DMS79 (cell line): ENCODE results near the gene BIRC6.
"Not testable (repeated sequence)": the region's sequence is repeated elsewhere in the genome, so short reads cannot be mapped to it uniquely, and the experiment has no call there.

ENCODE experiments used
- DNase-seq: peaks from one replicate; lab custom pipeline; 2025; lab: John Stamatoyannopoulos, UW

BIRC6 gene, protein sequence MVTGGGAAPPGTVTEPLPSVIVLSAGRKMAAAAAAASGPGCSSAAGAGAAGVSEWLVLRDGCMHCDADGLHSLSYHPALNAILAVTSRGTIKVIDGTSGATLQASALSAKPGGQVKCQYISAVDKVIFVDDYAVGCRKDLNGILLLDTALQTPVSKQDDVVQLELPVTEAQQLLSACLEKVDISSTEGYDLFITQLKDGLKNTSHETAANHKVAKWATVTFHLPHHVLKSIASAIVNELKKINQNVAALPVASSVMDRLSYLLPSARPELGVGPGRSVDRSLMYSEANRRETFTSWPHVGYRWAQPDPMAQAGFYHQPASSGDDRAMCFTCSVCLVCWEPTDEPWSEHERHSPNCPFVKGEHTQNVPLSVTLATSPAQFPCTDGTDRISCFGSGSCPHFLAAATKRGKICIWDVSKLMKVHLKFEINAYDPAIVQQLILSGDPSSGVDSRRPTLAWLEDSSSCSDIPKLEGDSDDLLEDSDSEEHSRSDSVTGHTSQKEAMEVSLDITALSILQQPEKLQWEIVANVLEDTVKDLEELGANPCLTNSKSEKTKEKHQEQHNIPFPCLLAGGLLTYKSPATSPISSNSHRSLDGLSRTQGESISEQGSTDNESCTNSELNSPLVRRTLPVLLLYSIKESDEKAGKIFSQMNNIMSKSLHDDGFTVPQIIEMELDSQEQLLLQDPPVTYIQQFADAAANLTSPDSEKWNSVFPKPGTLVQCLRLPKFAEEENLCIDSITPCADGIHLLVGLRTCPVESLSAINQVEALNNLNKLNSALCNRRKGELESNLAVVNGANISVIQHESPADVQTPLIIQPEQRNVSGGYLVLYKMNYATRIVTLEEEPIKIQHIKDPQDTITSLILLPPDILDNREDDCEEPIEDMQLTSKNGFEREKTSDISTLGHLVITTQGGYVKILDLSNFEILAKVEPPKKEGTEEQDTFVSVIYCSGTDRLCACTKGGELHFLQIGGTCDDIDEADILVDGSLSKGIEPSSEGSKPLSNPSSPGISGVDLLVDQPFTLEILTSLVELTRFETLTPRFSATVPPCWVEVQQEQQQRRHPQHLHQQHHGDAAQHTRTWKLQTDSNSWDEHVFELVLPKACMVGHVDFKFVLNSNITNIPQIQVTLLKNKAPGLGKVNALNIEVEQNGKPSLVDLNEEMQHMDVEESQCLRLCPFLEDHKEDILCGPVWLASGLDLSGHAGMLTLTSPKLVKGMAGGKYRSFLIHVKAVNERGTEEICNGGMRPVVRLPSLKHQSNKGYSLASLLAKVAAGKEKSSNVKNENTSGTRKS (N-terminal part only)

DNA sequence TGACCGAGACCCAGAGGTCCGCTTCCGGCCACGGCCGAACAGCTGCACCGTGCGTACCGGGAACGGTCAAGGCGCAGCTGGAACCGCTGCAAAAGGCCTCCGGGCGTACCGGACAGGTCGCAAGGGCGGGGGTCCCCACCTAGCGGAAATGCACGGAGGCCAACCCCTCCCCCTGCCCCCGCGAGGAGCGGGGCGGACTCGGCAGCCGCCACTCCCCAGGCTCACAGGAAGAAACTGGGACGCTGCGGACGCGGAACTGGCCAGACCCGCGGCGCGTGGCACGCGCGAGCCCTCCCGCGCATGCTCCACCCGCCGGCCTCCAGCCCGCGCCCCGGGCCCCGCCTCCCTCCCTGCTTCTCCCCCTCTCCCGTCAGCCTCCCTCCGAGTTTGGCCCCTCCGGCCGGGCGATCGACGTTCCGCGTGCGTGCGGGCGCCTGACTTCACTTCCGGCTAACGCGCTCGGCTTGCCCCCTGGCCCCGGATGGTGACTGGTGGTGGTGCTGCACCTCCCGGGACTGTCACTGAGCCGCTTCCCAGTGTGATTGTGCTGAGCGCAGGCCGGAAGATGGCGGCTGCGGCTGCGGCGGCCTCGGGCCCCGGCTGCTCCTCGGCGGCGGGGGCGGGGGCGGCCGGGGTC lies at the start of gene BIRC6:
TSS of gene BIRC6 (plus strand) at position 343 of the 637 bp plus-strand sequence. CDS start at position 482, 139 bp downstream.
- peak; percentile 88 for DNase-seq

DNA sequence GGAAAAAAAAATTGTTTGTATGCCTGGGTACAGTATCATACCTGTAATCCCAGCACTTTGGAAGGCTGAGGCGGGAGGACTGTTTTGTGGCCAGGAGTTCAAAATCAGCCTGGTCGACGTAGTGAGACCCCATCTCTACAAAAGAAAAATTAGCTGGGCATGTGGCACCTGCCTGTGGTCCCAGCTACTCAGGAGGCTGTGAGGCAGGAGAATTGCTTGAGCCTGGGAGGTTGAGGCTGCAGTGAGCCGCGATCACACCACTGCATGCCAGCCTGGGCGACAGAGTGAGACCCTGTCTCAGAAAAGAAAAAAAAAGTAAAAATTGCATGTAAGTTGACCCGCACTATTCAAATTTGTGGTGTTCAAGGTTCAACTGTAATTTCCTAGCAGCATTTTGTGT lies 46.2 kb upstream of the BIRC6 start:
- no peak for DNase-seq

DNA sequence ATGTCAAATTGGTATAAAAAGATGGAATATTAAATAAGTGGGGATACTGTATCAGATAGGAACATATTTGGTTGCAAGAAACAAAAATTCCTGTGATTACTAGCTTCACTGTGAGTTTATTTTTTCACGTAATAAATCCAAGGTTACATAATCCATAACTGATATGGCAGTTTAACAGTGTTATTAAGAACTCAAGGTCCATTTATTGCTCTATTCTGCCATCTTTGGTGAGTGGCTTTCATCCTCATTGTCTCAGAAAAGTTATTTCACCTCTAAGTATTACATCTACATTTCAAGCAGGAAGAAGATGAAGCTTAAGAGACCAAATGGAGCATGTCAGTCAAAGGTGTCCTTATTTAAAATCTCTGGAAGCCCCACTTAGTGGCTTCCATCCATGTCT lies 41.9 kb upstream of the BIRC6 start:
- DNase-seq: no peak

DNA sequence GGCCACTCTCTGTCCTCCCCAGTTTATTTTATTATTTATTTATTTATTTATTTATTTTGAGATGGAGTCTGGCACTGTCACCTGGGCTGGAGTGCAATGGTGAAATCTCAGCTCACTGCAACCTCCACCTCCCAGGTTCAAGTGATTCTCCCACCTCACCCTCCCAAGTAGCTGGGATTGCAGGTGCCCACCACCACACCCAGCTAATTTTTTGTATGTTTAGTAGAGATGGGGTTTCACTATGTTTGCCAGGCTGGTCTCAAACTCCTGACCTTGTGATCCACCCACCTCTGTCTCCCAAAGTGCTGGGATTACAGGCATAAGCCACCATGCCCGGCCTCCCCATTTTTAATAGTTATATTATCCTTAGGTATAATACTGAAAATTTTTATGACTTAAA lies 28.1 kb upstream of the BIRC6 start:
- not testable (repeated sequence) for DNase-seq

DNA sequence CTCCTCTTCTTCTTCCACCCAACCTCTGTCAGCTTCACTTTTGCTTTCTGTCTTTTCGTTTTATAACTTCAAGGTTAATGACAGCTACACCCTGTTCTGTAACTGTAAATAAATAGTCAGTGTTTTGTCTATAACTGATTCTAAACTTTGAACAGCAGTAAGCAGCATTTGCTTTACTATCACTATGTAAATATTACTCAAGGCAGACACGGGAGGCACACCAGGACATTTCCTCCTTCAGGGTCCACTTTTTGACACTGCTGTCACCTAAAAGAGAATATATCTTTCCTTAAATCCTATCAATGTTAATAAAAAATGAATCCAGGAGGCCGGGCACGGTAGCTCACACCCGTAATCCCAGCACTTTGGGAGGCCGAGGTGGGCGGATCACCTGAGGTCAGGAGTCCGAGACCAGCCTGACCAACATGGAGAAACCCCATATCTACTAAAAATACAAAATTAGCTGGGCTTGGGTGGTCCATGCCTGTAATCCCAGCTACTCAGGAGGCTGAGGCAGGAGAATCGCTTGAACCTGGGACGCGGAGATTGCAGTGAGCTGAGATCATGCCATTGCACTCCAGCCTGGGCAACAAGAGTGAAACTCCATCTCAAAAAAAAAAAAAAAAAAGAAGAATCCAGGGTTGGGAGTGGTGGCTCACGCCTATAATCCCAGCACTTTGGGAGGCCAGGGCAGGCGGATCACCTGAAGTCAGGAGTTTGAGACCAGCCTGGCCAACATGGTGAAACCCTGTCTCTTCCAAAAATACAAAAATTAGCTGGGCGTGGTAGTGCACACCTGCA lies 27.4 kb upstream of the BIRC6 start:
- not testable (repeated sequence) for DNase-seq

DNA sequence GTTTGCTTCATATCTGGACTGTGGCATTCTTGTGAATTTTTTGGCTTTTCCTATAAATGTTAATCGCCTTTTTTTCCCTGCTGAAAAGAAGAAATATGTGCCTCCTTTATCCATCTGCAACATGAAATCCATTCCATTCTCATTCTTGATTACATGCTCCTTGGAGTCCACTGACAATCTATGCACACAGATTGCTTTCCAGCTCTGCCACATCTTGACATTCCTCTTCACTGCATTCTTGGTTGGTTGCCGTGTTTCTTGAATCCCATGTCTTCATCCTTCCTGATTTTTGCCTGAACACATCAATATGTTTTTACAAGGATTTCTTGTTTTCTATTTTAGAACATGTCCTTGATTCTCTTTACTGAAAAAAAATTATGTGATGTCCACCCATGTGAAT lies 26.7 kb upstream of the BIRC6 start:
- no peak for DNase-seq

DNA sequence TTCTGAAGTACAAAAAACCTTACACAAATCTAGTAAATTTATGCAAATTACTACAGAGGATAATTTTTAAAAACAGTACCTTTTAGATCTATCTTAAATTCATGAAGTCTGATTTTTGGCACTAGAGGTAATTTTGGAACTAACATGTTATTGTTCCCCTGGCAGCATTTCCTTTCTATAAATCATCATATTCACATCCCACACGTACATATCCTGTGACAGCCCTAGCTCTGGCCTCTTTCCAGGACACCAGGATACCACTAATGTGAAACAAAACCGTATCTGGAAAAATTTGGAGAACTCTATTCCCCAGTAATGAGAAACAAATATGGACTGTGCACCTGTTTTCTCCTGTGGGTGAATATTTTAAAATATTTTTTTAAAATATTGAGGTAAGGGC lies 14.0 kb upstream of the BIRC6 start:
- DNase-seq: no peak

DNA sequence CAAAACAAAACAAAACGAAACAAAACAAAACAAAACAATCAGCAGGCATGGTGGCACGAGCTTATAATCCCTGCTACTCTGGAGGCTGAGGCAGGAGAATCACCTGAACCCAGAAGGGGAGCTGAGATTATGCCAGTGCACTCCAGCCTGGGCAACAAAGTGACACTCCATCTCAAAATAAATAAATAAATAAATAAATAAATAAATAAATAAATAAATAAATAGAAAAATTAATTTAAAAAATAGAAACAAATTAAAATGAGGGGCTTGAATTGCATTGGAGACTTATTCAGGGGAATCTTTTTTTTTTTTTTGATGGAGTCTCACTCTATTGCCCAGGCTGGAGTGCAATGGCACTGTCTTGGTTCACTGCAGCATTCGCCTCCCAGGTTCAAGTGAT lies 6.0 kb upstream of the BIRC6 start:
- DNase-seq: not testable (repeated sequence)

DNA sequence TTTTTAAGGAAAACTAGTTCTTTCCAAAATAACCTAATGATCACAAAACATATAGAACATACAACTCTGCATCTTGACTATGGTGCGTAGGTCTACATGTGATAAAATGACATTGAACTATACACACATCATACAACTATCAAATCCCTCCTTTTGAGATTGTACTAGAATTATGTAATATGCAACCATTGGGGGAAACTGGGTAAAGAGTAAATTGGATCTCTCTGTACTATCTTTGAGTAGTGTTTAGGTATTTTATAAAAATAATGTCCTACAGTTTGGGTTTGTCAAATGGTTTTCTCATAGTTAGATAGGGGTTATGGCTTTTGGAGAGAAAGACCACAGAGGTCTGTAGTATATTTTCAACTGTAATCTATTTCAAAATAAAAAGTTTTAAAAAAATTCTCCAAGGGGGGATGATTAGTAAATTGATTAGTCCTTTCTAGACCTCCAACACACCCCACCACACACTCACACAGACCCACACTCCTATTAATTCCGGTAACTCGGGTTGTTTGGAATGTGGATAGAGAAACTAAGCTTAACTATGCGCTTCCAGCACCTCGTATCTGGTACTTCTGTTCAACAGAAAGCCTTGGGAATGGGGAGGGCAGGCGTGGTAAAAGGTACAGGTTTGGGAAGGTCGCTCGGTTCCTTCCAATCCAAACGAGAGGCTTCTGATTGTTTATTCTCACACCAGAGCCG lies 695 bp upstream of the BIRC6 start:
- DNase-seq: no peak

DNA sequence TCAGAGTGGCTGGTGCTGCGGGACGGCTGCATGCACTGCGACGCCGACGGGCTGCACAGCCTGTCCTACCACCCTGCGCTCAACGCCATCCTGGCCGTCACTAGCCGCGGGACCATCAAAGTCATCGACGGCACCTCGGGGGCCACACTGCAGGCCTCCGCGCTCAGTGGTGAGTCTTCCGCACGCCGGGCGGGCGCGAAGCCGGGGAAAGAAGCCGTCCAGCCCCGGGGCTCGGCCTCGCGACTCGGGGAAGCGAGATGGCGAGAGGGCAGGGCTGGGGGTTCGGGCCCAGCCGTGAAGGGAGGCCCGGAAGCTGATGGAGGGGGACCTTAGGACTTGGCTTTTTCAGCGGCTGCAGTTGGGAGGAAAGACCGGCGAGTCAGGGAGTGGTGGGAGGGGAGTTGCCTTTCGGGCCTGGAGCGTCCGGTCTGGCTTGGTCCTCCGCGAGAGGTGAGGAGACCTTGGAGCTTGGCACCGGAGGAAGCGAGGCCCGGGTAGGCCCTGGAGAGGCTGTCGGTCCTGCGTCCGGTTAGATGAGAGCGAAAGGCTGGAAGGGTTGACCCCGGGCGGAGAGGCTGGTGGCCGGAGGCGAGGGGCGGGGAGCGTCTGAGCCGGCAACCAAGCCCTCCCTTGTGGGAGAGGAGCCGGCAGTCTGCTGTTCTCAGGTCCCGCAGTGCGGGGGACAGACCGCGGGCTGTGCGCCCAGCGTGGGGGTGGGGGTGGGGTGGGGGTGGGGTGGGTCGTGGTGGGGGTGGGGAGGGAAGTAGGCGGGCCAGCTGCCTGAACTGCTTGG lies 691 bp downstream of the BIRC6 start:
- DNase-seq: no peak

DNA sequence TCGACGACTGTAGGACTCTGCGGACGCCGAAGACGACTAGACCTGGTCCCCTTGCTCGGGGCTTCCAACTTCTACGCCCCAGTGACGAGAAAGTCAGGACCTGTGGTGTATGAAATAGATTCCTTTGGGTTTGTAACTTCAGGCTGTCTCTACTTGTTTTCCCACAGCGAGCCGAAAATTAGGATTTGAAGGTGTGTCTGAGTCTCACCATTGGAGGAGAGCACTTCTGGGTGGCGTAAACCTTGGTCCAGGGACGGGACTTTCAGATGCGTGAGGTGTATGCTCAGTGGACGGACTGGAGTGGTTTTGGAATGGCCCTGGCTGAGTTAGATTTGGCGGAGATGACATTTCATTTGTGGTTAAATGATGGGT lies 1.3 kb downstream of the BIRC6 start:
- DNase-seq: no peak

DNA sequence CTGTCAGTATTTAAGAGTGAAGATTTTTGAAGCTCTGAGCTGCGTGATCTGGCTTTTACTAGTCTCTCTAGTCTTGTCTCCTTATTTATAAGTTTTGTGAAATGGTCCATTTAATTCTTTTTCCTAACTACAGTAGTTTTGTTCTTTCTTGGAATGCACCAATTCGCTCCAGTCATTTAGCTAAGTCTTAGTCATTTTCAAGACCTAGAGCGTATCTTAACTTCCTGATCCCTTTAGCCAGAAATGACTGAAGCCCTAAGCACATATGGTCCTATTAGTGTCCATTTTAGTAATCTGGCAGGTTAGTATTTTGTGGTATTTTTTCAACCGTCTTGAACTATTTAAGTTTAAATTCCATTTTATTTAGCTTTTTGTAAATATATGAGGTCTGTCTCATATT lies 3.6 kb downstream of the BIRC6 start:
- no peak for DNase-seq

DNA sequence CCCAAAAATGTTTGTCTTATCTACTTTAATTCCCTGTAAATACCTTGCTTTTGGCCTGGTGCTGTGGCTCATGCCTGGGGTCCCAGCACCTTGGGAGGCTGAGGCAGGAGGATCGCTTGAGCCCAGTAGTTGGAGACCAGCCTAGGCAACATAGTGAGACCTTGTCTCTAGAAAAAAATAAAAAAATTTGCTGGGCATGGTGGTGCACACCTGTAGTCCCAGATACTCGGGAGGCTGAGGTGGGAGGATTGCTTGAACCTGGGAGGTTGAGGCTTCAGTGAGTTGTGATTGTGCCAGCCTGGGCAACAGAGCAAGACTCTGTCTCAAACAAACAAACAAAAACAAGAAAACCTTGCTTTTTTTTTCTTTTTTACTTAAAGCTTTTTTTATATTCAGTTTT lies 6.2 kb downstream of the BIRC6 start:
- not testable (repeated sequence) for DNase-seq

DNA sequence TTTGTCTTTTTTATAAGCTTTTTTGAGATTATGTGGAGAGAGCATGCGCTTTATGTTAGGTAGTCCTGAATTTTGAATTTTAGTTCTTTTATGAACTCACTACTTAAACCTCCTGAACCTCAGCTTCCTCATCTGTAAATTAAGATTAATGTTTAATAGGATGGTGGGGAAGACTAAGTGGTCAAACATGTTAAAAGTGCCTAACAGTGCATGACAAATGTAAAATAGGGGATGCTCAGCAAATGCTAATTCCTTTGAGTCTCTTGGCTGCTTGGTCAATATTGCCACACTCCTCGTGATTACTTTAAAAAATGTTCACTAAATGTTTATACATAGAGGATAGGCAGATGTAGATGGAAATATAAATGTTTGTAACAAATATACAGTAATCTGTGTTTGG lies 6.8 kb downstream of the BIRC6 start:
- DNase-seq: no peak

DNA sequence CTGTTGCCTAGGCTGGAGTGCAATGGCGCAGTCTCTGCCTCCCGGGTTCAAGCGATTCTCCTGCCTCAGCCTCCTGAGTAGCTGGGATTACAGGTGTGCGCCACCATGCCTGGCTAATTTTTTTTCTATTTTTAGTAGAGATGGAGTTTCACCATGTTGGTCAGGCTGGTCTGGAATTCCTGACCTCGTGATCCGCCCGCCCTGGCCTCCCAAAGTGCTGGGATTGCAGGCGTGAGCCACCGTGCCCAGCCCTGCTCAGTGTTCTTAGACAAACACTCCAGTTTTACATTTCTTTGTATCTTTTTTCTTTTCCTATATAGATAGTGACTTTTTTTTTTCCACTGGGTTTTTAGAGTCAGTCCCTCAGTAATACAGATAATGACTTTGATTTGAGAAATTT lies 7.5 kb downstream of the BIRC6 start:
- DNase-seq: not testable (repeated sequence)

DNA sequence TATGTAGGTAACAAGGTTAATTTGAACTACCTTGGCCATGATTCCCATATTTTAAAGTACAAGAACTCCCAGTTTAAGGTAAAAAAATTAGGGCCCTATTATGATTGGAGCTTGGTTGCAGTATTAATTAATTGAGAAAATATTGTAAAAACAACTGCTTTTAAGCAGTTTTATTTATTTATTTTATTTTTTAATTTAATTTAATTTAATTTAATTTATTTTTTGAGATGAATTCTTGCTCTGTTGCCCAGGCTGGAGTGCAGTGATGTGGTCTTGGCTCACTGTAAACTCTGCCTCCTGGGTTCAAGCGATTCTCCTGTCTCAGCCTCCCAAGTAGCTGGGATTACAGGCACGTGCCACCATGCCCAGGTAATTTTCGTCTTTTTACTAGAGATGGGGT lies 8.9 kb downstream of the BIRC6 start:
- DNase-seq: not testable (repeated sequence)

DNA sequence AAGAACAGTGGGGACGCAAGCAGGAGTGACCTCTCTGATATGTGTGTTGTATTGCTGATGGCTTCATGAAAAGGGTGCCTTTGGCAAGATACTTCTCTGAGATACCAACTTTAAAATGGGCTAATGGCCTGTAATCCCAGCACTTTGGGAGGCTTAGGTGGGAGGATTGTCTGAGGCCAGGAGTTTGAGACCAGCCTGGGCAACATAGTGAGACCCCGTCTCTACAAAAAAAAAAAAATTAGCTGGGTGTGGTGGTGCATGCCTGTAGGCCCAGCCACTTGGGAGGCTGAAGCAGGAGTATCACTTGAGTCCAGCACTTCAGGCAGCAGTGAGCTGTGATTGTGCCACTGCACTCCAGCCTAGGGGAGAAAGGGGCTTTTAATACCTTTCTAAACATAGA lies 9.8 kb downstream of the BIRC6 start:
- DNase-seq: no peak

DNA sequence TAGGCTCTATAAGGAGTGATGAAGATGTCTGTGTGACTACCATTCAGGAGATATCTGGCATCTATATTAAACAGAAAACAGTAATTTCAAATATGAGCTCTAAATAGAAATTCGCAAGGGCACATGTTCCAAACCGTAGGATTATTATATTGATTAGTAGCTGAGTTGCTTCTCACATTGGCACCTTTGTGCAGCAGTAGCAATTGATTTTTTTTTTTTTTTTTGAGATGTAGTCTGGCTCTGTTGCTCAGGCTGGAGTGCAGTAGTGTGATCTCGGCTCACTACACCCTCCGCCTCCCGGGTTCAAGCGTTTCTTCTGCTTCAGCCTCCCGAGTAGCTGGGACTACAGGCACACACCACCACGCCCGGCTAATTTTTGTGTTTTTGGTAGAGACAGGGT lies 12.4 kb downstream of the BIRC6 start:
- no peak for DNase-seq

DNA sequence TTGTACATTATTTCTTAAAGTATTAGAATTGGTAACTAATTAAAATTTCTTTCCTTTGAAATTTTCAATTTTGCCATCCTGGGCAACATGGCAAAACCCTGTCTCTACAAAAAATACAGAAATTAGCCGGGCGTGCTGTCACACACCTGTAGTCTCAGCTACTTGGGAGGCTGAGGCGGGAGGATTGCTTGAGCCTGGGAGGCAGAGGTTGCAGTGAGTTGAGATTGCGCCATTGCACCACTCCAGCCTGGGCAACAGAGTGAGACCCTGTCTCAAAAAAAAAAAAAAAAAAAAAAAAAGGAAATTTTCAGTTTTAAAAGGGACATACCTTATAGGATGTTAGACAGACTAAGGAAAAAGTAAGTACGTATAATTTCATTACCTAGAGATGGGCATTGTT lies 14.1 kb downstream of the BIRC6 start:
- not testable (repeated sequence) for DNase-seq
